Common myeloid progenitor, CD34-positive (primary cell): Measurements from ENCODE around the gene RFX7.
"Not testable (repeated sequence)": the region's sequence is repeated elsewhere in the genome, so short reads cannot be mapped to it uniquely, and the experiment has no call there.

ENCODE experiments used
- CTCF ChIA-PET: fragments of 350-600 bp; sonication (Branson Sonifier 250); formaldehyde crosslinking; loops from one replicate; lab custom pipeline; 2021; ENCODE audit warnings: antibody characterized with exemption; lab: Charles Lee
- POLR2A ChIA-PET: fragments of 350-600 bp; sonication (Branson Sonifier 250); formaldehyde crosslinking; loops from one replicate; lab custom pipeline; 2021; ENCODE audit warnings: antibody characterized with exemption; lab: Charles Lee
- DNase-seq, 3 donors: peaks; one replicate each; pipeline versions ENCODE4 v3.0.0 to v3.0.0-alpha.2; 2013
- H3K27ac ChIP-seq, 2 experiments: 1 replicate in 1 of 2; 2 replicates in 1 of 2; pipeline ENCODE4 v1.7.0; 2013; ENCODE audit warnings: inconsistent platforms in 2 of 2, low read length in 2 of 2, mild to moderate bottlenecking in 2 of 2, low read depth in 1 of 2, moderate library complexity in 1 of 2; ENCODE audit not compliant: severe bottlenecking in 2 of 2, insufficient read depth in 1 of 2, poor library complexity in 1 of 2
- H3K27me3 ChIP-seq, 5 experiments: replicated peaks in 2 of 5; 1 replicate in 3 of 5; 2 replicates in 2 of 5; pipeline versions ENCODE4 v1.6.1 to v1.7.0; 2013; ENCODE audit warnings: low read length in 4 of 5, mild to moderate bottlenecking in 2 of 5, moderate library complexity in 2 of 5, inconsistent platforms in 1 of 5; ENCODE audit not compliant: insufficient read depth in 5 of 5, control insufficient read depth in 4 of 5
- H3K36me3 ChIP-seq, 4 experiments: 1 replicate in 2 of 4; 2 replicates in 2 of 4; pipeline versions ENCODE4 v1.6.1 to v1.7.0; 2013; ENCODE audit warnings: low read length in 3 of 4, control low read depth in 1 of 4, mild to moderate bottlenecking in 1 of 4; ENCODE audit not compliant: control insufficient read depth in 4 of 4, insufficient read depth in 4 of 4
- H3K4me1 ChIP-seq, 4 experiments: 1 replicate in 3 of 4; 2 replicates in 1 of 4; pipeline versions ENCODE4 v1.6.1 to v1.7.1; 2013; ENCODE audit warnings: low read length in 3 of 4, mild to moderate bottlenecking in 3 of 4, control low read depth in 1 of 4, inconsistent platforms in 1 of 4, moderate library complexity in 1 of 4; ENCODE audit not compliant: control insufficient read depth in 4 of 4, insufficient read depth in 4 of 4; ENCODE audit errors: control extremely low read depth in 1 of 4
- H3K4me3 ChIP-seq, 7 experiments: 1 replicate in 4 of 7; 2 replicates in 3 of 7; pipeline versions ENCODE4 v1.5.1 to v1.7.0; 2013; ENCODE audit warnings: mild to moderate bottlenecking in 7 of 7, low read length in 6 of 7, moderate library complexity in 6 of 7, inconsistent platforms in 2 of 7, low read depth in 2 of 7, control low read depth in 1 of 7; ENCODE audit not compliant: insufficient read depth in 4 of 7, control insufficient read depth in 1 of 7; ENCODE audit errors: extremely low read depth in 1 of 7
- H3K9me3 ChIP-seq, 5 experiments: 1 replicate in 4 of 5; 2 replicates in 1 of 5; pipeline versions ENCODE4 v1.6.1 to v1.7.1; 2013; ENCODE audit warnings: low read length in 4 of 5, mild to moderate bottlenecking in 2 of 5, inconsistent platforms in 1 of 5, low read depth in 1 of 5, moderate library complexity in 1 of 5; ENCODE audit not compliant: control insufficient read depth in 4 of 5, insufficient read depth in 2 of 5; ENCODE audit errors: control extremely low read depth in 1 of 5
- WGBS: methylation state at CpG from one replicate; pipeline ENCODE4 v1.1.5; 2013; ENCODE audit not compliant: insufficient coverage; 5-methylcytosine and 5-hydroxymethylcytosine counted together

RFX7 gene

GRCh38 chr15:56207711-56208110 lies 36.0 kb downstream of the RFX7 start:
- H3K27ac ChIP-seq = no peak overlapping the region
- CTCF ChIA-PET = no interaction called here
- H3K4me1 ChIP-seq = peaks cover 0 to 7% (median 2%) of the 10 kb centered on the region in 4 experiments
- H3K36me3 ChIP-seq = peaks cover 2 to 20% (median 11%) of the 10 kb centered on the region in 4 experiments
- POLR2A ChIA-PET = interaction anchor here (1.2 kb wide), 1 partner anchor 10 kb away, joined by 3 read pairs; no protein-coding TSS in a partner anchor
- WGBS = no CpG with 5 or more reads among the region's 1 CpG
- DNase-seq = peak in 1 of 3 donors; percentile 21
- no peak overlapping the region for H3K4me3 ChIP-seq
- H3K27me3 ChIP-seq = no peaks in the 10 kb centered on the region
- H3K9me3 ChIP-seq = peaks cover 0 to 30% (median 9%) of the 10 kb centered on the region in 5 experiments

- H3K4me3 ChIP-seq = no peak overlapping the region
- peaks cover 1 to 17% (median 10%) of the 10 kb centered on the region in 4 experiments for H3K36me3 ChIP-seq
- peaks cover 0 to 24% (median 5%) of the 10 kb centered on the region in 5 experiments for H3K9me3 ChIP-seq
- no peak overlapping the region for H3K27ac ChIP-seq
- POLR2A ChIA-PET = interaction anchor here (1.2 kb wide), 1 partner anchor 10 kb away, joined by 3 read pairs; no protein-coding TSS in a partner anchor
- no peaks in the 10 kb centered on the region for H3K27me3 ChIP-seq
- DNase-seq = no peak
- CTCF ChIA-PET = no interaction called here
- H3K4me1 ChIP-seq = peaks cover 0 to 7% (median 2%) of the 10 kb centered on the region in 4 experiments
Measured at GRCh38 chr15:56207092-56207491, 36.6 kb downstream of the RFX7 start.

- no peak overlapping the region for H3K4me3 ChIP-seq
- H3K27me3 ChIP-seq = no peaks in the 10 kb centered on the region
- H3K4me1 ChIP-seq = peaks cover 0 to 7% (median 2%) of the 10 kb centered on the region in 4 experiments
- DNase-seq = no peak
- no peak overlapping the region for H3K27ac ChIP-seq
- peaks cover 0 to 7% (median 0%) of the 10 kb centered on the region in 5 experiments for H3K9me3 ChIP-seq
- ChIA-PET POLR2A (no interaction called here), CTCF (interaction anchor here (1.7 kb wide), 1 partner anchor 25 kb away, joined by 6 read pairs; no protein-coding TSS in a partner anchor)
- peaks cover 0 to 6% (median 5%) of the 10 kb centered on the region in 4 experiments for H3K36me3 ChIP-seq
Measured at GRCh38 chr15:56205061-56205876, 38.4 kb downstream of the RFX7 start.

- H3K4me1 ChIP-seq, H3K4me3 ChIP-seq, H3K27me3 ChIP-seq, H3K9me3 ChIP-seq, H3K27ac ChIP-seq, H3K36me3 ChIP-seq, POLR2A ChIA-PET: not testable (repeated sequence)
- DNase-seq = peak in 1 of 3 donors; percentile 52
- CTCF ChIA-PET = interaction anchor here (1.8 kb wide), 1 partner anchor 41 kb away, joined by 4 read pairs; no protein-coding TSS in a partner anchor
- WGBS = 89% methylated on average over 4 of the region's 4 CpGs
Measured at GRCh38 chr15:56203312-56203922, 40.3 kb downstream of the RFX7 start.

- peaks cover 1 to 11% (median 5%) of the 10 kb centered on the region in 4 experiments for H3K36me3 ChIP-seq
- peaks cover 0 to 1% (median under 1%) of the 10 kb centered on the region in 4 experiments for H3K4me1 ChIP-seq
- 83% methylated on average over 1 of the region's 1 CpG for WGBS
- DNase-seq = no peak
- no peaks in the 10 kb centered on the region for H3K27me3 ChIP-seq
- CTCF ChIA-PET = interaction anchor here (1.8 kb wide), 1 partner anchor 42 kb away, joined by 4 read pairs; no protein-coding TSS in a partner anchor
- no peak overlapping the region for H3K4me3 ChIP-seq
- POLR2A ChIA-PET = interaction anchor here (0.7 kb wide), 1 partner anchor 17 kb away, joined by 4 read pairs; no protein-coding TSS in a partner anchor
- no peaks in the 10 kb centered on the region for H3K9me3 ChIP-seq
- H3K27ac ChIP-seq = no peak overlapping the region
Measured at GRCh38 chr15:56202701-56203100, 41.0 kb downstream of the RFX7 start.

- H3K4me3 ChIP-seq = no peak overlapping the region
- POLR2A ChIA-PET = no interaction called here
- H3K27me3 ChIP-seq = no peaks in the 10 kb centered on the region
- no peaks in the 10 kb centered on the region for H3K4me1 ChIP-seq
- H3K27ac ChIP-seq = no peak overlapping the region
- H3K36me3 ChIP-seq = peaks cover 4 to 14% (median 8%) of the 10 kb centered on the region in 4 experiments
- WGBS = no CpG with 5 or more reads among the region's 2 CpGs
- H3K9me3 ChIP-seq = peaks cover 0 to 1% (median 0%) of the 10 kb centered on the region in 5 experiments
- CTCF ChIA-PET = interaction anchor here (1.2 to 2.3 kb wide), 5 partner anchors 8 to 46 kb away, joined by 3 to 9 read pairs (median 4); no protein-coding TSS in a partner anchor
- DNase-seq = no peak
Measured at GRCh38 chr15:56199038-56199437, 44.6 kb downstream of the RFX7 start.
